NCI-H1105 (cell line): ENCODE data around the gene FAM3A.
A peak's percentile ranks its signal among the peaks of the same experiment; 100 is the strongest.

Source experiments
- DNase-seq: peaks from one replicate; lab custom pipeline; 2025; lab: John Stamatoyannopoulos, UW

Gene FAM3A

DNA sequence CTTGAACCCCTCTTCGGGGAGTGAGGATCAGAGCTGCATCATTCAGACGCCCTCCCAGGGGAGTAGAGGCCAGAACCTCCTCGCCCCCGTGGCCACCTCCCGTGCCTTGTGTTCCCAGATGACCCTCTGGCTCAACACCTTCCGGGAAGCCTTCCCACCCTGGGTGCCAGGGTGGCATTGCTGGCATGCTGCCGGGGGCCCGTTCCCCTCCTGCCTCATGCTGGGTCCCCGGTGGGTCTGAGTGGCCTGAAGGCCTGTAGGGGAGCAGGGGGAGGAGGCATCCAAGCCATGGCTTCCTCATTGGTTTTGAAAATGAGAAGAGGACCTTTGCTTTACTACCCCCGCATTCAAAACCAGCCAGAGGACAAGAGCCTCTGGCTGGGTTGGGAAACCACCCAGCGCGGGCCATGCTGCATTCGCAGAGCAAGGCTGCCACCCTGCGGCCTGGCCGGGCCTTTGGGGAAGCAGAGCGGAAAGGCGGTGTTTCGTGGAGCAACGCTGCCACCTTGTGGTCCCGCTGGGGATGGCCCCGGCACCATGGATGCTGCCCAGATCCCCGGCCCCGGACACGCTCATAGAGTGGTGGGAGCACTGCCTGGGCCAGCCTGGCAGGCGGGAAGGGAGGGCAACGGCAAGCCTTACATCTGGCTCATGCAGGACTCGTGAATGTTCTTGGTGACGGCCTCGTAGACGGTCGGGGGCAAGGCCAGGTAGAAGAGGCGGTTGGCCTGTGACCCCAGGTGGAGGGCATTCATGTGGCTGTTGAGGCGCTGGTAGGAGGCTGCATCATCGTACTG is 18.7 kb upstream of the FAM3A start:
- DNase-seq, result peak; percentile 81

DNA sequence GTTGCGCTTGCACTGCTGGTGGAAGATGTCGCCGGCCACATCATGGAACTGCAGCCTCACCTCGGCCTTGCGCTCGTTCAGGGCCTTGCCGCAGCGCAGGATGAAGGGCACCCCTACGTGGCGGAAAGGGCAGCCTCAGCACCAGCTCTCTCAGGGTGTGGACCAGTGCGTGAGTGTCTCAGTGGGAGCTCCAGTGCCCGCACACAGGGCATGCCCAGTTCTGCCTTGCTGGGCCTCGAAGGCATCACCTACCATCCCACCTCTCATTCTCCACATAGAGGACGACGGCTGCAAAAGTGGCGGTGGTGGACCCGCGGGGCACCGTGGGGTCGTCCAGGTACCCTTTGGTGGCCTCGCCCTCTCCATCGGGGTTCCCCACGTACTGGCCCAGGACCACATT is 16.7 kb upstream of the FAM3A start:
- no peak for DNase-seq

GRCh38 chrX:154531626-154532025 is 15.6 kb upstream of the FAM3A start:
- no peak for DNase-seq

DNA sequence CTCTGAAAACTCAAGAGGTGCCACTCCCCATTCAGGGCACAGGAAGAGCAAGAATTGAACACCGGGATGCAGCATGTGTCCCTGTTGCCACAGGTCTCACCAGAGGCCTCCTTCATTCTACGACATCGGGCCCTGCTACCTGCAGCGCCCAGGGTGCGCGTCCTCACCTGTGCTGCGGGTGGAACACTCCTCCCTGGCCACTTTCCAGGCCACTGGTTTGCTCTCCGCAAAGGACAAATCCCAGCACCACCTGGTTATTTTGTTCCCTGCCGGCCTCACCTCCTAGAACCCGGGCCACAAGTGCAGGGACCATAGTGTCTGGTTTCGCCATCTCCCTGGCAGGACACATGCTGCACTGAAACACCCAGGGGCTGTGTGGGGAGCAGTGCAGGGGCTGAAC is 14.3 kb upstream of the FAM3A start:
- DNase-seq, result peak; percentile 23

GRCh38 chrX:154529206-154529612 is 13.2 kb upstream of the FAM3A start:
- DNase-seq, result no peak

DNA sequence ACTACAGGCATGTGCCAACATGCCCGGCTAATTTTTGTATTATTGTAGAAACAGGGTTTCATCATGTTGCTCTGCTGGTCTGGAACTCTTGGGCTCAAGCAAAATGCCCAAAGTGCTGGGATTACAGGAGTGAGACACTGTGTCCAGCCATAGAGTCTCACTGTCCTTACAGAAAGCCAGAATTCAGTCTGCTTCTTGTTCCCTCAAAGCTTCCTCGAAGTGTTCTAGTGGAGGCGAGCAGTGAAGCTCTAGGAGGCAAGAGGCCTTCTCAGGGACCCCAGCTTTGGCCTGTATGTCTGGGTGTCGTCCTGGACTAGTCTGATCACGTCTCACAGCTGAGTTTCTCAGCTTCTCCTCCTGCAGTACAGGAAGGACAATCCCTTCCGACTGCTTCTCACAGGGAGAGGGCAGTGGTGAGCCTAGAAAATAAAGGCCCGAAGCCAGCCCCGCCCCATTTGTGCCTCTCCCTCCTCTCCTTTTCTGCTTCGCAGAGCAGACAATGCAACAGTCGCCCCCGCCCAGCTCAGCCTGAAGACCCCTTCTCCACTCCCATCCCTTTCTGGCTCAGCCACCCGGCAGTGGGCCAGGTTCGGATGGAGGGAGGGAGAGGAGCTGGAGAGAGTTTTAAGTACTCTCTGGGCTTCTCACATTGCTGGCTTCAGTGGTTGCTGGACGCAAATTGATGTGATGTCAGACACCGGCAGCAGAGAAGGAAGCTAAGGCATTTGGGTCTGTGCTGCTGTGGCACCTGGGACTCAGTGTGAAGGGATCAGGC is 11.1 kb upstream of the FAM3A start:
- peak; percentile 87 for DNase-seq

- no peak for DNase-seq
These were observed 9.8 kb upstream of the FAM3A start for GRCh38 chrX:154525606-154526490.

- DNase-seq, result no peak
These were observed 3.4 kb upstream of the FAM3A start for GRCh38 chrX:154519389-154519788.

DNA sequence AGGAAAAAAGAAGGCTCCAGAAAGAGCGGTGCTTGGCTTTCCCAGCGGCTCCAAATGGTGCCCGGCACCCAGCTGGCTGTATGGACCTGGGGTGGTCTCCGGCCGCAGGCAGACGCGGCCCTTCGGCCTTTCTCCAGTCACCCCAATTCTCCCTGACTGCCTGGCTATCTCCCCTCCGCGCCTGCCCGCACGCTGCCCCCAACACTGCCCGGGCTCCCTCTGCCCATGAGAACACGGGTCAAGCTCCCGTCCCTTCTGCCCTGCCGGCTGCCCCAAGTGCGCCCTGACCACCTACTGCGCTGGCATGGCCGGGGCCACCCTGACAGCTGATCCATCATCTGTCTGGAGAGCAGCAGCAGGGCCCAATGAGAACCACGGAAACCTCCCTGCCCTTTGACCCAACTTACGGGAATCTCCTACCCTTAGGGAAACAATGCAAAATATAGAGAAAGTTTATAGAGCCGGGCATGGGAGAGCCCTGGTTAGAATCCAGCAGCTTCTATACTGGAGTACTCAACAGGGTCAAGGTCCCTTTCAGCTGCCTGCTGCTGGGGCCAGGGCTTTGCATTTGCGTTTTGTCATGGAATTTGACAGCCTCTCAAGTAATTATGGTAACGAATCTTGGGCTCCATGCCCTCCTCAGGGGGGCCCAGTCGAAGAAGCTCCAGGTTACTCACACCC is 1.2 kb upstream of the FAM3A start:
- DNase-seq, result no peak

DNA sequence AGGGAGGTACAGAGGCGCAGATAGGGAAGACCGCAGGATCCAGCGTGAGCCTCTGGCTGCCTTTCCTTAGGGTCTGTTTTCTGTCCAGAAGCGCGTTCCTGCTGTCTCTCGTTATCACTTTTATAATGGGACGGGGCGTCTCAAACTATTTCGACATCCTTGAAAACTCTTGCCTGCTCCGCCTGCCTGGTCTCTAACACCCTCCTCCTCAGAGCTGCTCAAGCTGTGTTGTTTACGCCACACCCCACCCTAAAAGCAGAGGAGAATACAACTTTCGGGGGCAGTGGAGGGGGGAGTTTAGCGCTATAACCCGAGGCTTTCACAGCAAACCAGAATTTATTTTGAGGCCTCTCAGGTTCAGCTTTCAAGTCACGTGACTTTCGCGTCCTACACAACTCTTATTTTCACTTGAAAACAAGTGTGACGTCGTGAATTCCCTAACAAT is 646 bp upstream of the FAM3A start:
- no peak for DNase-seq

DNA sequence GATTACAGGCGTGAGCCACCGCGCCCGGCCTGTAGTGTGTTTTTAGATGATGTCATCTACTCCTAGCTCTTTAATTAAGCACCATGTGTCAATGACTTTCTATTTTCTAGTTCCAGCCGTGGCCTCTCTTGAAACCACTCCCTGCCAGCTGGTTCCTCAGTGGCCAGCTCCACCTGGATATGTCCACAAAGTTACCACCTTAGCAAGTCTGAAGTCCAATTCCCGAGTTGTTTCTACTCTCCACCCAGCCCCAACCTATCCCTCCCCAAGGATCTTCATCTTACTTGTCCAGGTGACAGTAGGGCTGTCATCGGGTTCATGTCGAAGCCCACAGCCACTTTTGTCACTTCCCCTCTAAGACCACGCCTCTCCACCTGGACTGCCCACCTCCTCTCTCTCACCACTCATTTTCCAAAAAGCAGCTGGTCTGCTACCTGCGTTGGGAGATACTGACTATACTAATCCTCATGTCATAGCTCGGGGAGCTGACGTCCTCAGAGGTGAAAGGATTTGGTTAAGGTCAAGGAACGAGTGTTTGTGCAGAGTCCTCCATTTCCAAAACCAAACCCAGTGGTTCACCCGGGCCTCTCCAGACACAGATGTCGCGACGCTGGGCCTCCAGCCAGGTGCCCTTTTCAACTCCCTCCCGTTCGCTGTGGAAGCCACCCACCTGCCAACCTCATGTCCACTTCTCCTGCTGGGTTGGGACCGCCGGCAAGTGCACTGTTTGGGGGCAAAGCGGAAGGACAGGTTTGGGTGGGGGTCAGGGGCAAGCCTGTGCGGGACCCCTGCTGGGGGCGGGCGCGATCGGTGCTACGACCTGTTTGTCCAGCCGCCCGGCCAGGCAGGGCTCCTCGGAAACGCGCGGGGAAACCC is 704 bp downstream of the FAM3A start:
- peak; percentile 19 for DNase-seq

- no peak for DNase-seq
These were observed 2.3 kb downstream of the FAM3A start for GRCh38 chrX:154513716-154514115.

DNA sequence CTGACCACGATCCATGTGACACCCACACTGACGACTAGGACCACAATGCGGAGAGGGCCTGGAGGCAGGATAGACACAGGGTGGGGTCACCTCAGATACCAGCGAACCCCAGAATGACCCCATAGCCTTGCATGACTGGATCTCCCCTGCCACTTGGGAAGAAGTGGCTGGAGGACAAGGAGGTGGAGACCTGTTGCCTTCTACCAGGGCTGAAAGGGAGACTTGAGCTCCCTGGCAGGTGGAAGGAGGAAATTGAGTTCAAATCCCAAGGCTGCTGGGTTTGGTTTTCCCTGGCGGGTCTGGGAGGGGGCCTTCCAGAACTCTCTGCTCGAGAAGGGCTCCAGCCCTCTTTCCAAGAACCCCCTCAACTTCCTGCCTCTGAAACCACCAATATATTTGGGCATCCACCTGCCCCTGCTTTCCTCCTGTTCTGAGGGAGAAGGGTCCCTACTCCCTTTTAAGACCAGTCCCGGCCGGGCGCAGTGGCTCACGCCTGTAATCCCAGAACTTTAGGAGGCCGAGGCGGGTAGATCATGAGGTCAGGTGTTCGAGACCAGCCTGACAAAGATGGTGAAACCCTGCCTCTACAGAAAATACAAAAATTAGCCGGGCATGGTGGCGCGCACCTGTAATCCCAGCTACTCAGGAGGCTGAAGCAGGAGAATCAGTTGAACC is 3.0 kb downstream of the FAM3A start:
- no peak for DNase-seq

- no peak for DNase-seq
These were observed 4.3 kb downstream of the FAM3A start for GRCh38 chrX:154511761-154512160.

GRCh38 chrX:154509455-154509854 is 6.6 kb downstream of the FAM3A start:
- no peak for DNase-seq

DNA sequence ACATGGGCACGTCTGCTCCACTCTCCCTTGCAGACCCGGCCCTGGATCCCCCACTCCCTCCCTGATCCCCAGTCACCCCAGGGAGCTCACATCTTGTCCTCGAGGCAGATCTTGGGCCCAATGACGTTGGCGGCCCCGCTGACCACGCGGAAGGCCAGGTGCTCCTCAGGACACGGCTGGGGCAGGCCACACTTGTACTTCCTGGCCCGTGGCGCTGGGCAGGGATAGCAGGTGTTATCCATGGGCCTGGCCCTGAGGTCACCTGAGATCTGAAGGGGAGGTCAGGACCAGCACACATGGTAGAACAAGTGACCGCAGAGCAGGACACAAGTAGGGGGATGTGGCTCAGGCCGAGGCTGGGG is 7.7 kb downstream of the FAM3A start:
- no peak for DNase-seq

DNA sequence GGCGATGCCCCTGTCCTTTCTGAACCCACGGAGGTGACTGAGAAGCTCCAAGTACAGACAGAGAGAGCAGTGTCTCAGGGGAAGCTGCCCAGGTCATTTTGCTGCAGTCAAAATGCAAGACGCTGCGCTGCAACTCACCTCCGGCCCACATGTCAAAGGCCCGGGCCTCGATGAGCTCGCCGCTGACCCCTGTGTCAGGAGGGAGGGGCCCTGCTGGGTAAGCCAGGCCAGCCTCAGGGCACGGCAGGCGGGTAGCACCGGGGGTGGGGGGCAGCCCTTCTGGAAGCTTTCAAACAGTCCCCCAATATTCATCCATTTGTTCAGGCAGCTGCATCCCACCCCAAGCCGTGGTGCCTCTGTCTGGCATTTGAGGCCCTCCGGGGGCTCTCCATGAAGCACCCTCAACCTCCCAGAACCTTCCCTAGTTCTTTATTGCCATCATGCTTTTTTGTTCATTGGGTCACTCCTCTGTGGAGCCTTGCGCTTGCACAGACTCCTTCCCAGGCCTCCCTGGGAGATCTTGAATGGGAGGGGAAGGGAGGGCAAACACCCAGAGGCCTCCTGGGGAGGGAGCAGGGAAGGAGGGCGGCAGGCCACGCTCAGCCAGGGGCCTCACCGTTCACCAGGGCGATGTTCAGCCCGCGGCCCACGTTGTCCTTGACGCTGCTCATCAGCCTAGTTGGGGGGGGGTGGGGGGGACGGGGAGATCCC is 8.2 kb downstream of the FAM3A start:
- no peak for DNase-seq

DNA sequence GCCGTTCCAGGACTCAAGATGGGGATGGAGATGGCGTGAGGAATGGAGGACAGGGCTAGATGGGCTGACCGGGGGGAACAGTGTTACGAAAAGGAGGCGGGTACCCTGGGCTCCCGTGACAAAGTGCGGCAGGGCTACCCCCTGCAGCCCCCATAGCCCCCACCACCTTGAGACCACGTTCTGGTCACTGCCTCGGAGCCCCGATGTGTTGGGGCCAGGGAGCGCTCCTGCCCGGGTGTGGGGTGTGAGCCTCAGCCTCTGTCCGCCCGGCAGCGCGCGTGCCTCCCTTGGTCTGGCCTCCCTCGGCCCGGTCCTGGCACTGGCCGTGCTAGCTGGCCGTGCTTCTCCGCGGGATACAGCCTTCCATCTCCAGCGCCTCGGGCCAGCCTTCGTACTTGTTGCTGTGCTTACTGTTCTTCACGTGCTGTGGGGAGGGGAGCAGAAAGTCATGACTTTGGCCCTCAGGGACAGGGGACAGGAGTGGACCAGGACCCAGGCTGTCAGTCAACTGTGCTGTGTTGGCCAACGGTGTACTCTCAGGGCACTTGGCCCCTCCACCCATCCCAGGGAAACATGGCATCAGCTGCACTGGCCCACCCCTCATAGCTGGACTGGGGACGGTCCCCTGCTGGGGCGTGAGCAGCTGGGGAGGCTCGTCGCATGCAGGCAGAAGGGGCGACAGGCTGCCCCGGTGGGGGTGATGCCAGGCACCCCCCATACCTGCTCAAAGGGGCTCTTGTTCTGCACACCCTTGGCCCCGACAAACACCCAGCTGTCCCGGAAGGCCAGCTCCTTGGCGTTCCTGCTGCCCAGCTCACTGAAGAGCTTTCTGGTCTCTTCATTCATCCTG is 9.3 kb downstream of the FAM3A start:
- DNase-seq, result no peak

- DNase-seq, result no peak
These were observed 10.3 kb downstream of the FAM3A start for GRCh38 chrX:154505734-154506133.
